ENCODE data around the gene GPR62.

- no peak for TF ChIP-seq EZH2 (IDR thresholded peaks at IDR 0.05; ENCODE audit: insufficient read depth, poor library complexity, severe bottlenecking)
- no peak for TF ChIP-seq EZH2phosphoT487 (IDR thresholded peaks at IDR 0.05; ENCODE audit: insufficient read depth, low read depth)
Observed at GRCh38 chr3:51942603-51943450, 12.4 kb upstream of the GPR62 start.

Data from GM23248 (cell line).